ENCODE data around the gene PLA2G4D. TPM values are rescaled to one million over a fixed set of nuclear protein-coding genes. Genes with fewer than 3 reads are reported as not detected.

Gene PLA2G4D
- total and polyA plus RNA-seq, 2 experiments from 2014 or later, result 0.07 to 0.15 TPM

DNA sequence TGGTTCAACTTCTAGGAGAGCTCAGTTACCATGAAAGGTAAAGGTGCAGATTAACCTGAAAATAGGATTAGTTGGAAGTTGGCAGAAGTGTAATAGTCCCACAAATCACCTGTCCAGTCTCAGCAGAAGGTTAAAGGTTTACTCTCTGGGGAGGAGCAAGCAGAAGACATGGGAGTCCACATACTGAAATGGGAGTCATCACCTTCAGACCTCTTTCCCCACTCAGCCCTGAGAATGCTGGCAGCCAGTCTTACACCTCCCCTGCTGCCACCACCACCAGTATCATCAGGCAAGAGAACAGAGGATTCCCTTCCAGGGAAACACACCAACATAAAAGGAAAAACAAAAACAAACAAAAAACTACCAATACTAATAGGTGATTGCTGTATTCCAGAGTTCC, 13.8 kb upstream of the PLA2G4D start (continued):
- TF ChIP-seq, protein P1, sequence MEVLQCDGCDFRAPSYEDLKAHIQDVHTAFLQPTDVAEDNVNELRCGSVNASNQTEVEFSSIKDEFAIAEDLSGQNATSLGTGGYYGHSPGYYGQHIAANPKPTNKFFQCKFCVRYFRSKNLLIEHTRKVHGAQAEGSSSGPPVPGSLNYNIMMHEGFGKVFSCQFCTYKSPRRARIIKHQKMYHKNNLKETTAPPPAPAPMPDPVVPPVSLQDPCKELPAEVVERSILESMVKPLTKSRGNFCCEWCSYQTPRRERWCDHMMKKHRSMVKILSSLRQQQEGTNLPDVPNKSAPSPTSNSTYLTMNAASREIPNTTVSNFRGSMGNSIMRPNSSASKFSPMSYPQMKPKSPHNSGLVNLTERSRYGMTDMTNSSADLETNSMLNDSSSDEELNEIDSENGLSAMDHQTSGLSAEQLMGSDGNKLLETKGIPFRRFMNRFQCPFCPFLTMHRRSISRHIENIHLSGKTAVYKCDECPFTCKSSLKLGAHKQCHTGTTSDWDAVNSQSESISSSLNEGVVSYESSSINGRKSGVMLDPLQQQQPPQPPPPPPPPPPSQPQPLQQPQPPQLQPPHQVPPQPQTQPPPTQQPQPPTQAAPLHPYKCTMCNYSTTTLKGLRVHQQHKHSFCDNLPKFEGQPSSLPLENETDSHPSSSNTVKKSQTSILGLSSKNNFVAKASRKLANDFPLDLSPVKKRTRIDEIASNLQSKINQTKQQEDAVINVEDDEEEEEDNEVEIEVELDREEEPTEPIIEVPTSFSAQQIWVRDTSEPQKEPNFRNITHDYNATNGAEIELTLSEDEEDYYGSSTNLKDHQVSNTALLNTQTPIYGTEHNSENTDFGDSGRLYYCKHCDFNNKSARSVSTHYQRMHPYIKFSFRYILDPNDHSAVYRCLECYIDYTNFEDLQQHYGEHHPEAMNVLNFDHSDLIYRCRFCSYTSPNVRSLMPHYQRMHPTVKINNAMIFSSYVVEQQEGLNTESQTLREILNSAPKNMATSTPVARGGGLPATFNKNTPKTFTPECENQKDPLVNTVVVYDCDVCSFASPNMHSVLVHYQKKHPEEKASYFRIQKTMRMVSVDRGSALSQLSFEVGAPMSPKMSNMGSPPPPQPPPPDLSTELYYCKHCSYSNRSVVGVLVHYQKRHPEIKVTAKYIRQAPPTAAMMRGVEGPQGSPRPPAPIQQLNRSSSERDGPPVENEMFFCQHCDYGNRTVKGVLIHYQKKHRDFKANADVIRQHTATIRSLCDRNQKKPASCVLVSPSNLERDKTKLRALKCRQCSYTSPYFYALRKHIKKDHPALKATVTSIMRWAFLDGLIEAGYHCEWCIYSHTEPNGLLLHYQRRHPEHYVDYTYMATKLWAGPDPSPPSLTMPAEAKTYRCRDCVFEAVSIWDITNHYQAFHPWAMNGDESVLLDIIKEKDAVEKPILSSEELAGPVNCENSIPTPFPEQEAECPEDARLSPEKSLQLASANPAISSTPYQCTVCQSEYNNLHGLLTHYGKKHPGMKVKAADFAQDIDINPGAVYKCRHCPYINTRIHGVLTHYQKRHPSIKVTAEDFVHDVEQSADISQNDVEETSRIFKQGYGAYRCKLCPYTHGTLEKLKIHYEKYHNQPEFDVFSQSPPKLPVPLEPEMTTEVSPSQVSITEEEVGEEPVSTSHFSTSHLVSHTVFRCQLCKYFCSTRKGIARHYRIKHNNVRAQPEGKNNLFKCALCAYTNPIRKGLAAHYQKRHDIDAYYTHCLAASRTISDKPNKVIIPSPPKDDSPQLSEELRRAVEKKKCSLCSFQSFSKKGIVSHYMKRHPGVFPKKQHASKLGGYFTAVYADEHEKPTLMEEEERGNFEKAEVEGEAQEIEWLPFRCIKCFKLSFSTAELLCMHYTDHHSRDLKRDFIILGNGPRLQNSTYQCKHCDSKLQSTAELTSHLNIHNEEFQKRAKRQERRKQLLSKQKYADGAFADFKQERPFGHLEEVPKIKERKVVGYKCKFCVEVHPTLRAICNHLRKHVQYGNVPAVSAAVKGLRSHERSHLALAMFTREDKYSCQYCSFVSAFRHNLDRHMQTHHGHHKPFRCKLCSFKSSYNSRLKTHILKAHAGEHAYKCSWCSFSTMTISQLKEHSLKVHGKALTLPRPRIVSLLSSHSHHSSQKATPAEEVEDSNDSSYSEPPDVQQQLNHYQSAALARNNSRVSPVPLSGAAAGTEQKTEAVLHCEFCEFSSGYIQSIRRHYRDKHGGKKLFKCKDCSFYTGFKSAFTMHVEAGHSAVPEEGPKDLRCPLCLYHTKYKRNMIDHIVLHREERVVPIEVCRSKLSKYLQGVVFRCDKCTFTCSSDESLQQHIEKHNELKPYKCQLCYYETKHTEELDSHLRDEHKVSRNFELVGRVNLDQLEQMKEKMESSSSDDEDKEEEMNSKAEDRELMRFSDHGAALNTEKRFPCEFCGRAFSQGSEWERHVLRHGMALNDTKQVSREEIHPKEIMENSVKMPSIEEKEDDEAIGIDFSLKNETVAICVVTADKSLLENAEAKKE (CRISPR knock-in tag; IDR thresholded peaks at IDR 0.05), result no peak
- no peak for TF ChIP-seq NANOG (IDR thresholded peaks at IDR 0.05; ENCODE audit: borderline replicate concordance)
- TF ChIP-seq JUNB (IDR thresholded peaks at IDR 0.05; ENCODE audit: unreplicated experiment), result no peak

- no peaks in the 10 kb centered on the region for H3K36me3 ChIP-seq (ENCODE audit: insufficient read depth)
- H3K27me3 ChIP-seq (ENCODE audit: insufficient read depth), result no peaks in the 10 kb centered on the region
- no peaks in the 10 kb centered on the region for H3F3A ChIP-seq (replicated peaks; ENCODE audit: low read depth)
- H3K27me3 Mint-ChIP-seq (ENCODE audit: insufficient read depth, low read depth, poor library complexity), result peaks cover 4% of the 10 kb centered on the region
- no peak overlapping the region for H3K27ac Mint-ChIP-seq
- H3K4me2 ChIP-seq, result no peak overlapping the region
- no peaks in the 10 kb centered on the region for H3K9me2 ChIP-seq (ENCODE audit: insufficient read depth)
- peaks cover 4% of the 10 kb centered on the region for H3K4me1 Mint-ChIP-seq
- no peaks in the 10 kb centered on the region for H3K36me3 Mint-ChIP-seq (ENCODE audit: low read depth)
- no peaks in the 10 kb centered on the region for H4K20me1 ChIP-seq (replicated peaks; ENCODE audit: insufficient read depth)
- no peak overlapping the region for H3K4me3 Mint-ChIP-seq
- no peak overlapping the region for H3K27ac ChIP-seq (ENCODE audit: low read depth)
- no peaks in the 10 kb centered on the region for H3K9me3 Mint-ChIP-seq
- ATAC-seq (no peak), DNase-seq (ENCODE audit: low spot score) (no peak)
- H3K4me1 ChIP-seq (ENCODE audit: insufficient read depth), result no peaks in the 10 kb centered on the region
- no peaks in the 10 kb centered on the region for H3K79me2 ChIP-seq (replicated peaks; ENCODE audit: insufficient read depth)
- no peak overlapping the region for H2AFZ ChIP-seq
- no peak overlapping the region for H3K4me3 ChIP-seq
- TF ChIP-seq ZNF331 (CRISPR knock-in tag; IDR thresholded peaks at IDR 0.05; ENCODE audit: low read depth), result no peak
- no peak for TF ChIP-seq JUNB (IDR thresholded peaks at IDR 0.05; ENCODE audit: unreplicated experiment)
- no peak for TF ChIP-seq EZH2phosphoT487 (IDR thresholded peaks at IDR 0.05; ENCODE audit: unreplicated experiment)
- no peak for TF ChIP-seq STAT1 (IDR thresholded peaks at IDR 0.05; ENCODE audit: unreplicated experiment)
- no peak for TF ChIP-seq REST (IDR thresholded peaks at IDR 0.05; ENCODE audit: unreplicated experiment)
- TF ChIP-seq ZNF114 (CRISPR knock-in tag; IDR thresholded peaks at IDR 0.05), result no peak
- TF ChIP-seq, protein P2, sequence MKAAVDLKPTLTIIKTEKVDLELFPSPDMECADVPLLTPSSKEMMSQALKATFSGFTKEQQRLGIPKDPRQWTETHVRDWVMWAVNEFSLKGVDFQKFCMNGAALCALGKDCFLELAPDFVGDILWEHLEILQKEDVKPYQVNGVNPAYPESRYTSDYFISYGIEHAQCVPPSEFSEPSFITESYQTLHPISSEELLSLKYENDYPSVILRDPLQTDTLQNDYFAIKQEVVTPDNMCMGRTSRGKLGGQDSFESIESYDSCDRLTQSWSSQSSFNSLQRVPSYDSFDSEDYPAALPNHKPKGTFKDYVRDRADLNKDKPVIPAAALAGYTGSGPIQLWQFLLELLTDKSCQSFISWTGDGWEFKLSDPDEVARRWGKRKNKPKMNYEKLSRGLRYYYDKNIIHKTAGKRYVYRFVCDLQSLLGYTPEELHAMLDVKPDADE (IDR thresholded peaks at IDR 0.05), result no peak
- TF ChIP-seq CREB1 (CRISPR knock-in tag; IDR thresholded peaks at IDR 0.05; ENCODE audit: low read depth), result no peak
- TF ChIP-seq EZH2 (IDR thresholded peaks at IDR 0.05; ENCODE audit: low read depth, unreplicated experiment), result no peak
- no peak for TF ChIP-seq NANOG (IDR thresholded peaks at IDR 0.05; ENCODE audit: borderline replicate concordance)
Observed at GRCh38 chr15:42107473-42107872, 13.1 kb upstream of the PLA2G4D start.
